Measurements from ENCODE around the gene RNF144B.

Gene RNF144B

DNA sequence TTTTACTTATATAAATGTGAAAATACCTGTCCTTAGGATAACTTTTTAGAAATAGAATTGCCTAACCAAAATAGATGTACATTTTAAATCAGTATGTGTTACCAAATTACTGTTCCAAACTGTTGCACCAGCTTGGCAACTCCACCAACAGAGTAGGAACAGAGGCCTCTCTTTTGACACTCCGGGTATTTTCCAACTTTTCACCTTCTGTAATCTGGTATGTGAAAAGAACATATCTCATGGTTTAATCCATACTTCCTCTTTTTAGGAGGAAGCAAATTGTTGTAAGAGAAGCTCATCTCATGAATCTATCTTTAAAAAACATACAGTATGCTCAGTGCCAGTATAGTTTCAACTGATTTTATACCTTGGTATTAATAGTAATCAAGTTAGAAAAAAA, 24.9 kb downstream of the RNF144B start:
- DNase-seq = no peak

DNA sequence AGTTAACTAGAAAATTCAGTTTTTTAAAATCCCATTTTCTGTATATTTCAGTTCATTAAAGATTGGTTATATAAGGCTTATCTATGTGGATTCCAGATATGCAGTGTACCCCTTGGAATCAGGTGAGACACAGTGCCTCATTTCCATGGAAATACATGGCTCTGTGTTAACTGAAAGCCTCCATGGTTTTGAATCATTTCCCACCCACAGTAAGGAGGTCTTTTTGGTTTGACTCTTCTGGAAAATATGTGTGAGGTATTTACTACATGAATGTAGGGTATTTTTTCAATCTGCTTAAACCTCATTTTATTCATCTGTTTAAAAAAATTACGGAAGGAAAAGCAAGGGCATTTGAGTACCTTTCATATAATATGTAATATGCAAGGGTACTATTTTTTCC, 25.5 kb downstream of the RNF144B start:
- no peak for DNase-seq

DNA sequence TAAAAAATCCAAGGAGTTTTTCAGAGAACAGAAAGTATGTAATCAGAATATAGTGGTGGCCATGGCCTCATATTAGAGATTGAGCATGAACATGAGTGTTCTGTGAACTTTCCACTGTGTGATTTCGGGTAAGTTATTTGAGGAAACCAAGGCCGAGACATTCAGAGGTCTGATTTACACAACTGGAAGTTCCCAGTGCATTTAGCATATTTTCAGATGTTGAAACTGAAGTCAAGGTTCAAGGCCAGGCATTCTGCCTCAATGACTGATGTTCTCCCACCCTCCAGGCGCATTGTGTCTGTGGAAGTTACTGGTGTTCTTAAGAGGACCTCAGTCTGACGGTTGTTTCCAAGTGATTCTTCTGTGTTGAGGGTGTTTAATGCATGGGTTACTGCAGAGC, 26.2 kb downstream of the RNF144B start:
- no peak for DNase-seq

DNA sequence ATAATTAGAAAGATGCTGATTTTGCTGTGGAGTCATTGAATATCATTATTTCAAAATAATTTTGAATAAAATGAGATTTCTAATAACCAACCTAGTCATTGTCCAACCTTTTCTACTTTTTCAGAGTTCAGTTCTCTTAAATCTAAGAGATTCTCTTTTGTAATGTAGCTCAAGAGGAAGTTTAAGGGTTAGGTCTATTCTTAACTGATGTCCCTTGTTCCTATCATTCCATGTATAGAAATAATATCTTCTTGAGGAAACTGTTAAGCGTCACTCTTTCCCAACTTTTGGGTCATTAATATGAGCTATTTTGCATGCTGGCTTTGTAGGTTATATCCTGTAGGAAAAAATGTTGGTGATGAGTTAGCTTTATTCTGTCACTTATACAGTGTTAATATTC, 27.0 kb downstream of the RNF144B start:
- no peak for DNase-seq

DNA sequence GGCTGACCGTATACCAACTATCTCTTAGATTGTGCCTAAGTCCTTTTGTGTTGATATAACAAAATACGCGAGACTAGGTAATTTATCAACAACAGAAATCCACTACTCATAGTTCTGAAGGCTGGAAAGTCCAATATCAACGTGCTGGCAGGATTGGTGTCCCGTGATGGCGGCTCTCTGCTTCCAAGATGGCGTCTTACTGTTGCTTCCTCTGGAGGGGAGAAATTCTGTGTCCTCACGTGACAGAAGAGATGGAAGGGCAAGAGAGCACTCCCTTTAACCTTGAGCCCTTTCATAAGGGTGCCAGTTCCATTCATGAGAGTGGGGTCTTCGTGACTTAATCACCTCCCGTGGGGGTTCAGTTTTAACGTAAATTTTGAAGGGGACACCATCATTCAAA, 28.1 kb downstream of the RNF144B start:
- DNase-seq = no peak

DNA sequence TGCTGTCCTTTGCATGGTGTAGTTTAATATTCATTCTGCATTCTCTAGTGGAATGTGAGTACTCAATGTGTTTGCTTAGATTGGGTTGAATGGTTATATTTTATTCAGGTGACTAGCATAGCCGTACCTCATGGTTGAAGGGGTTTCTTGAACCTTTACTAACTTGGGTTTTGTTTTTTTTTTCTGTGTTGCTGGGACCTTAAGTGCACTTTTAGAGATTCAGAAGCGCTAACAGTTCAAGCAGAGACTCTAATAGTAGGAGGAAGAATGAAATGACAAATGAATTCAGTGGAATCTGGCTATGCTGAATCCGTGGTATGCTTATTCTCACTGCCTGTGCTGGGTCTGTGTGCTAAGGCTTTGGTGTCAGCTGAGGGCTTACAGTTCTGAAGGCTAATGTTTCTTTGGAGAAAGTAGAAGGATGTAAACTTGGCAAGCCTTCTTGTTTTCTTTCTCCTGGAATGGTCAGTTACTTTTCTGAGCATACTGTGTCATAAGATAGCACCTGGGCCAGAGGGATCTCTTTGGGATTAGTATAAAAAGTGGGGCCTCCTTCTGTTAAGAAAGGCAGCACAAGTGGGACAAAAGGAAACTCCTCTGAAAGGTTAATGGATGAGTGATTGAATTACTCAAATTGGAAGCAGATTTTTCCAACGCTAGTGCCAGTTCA, 28.7 kb downstream of the RNF144B start:
- no peak for DNase-seq

DNA sequence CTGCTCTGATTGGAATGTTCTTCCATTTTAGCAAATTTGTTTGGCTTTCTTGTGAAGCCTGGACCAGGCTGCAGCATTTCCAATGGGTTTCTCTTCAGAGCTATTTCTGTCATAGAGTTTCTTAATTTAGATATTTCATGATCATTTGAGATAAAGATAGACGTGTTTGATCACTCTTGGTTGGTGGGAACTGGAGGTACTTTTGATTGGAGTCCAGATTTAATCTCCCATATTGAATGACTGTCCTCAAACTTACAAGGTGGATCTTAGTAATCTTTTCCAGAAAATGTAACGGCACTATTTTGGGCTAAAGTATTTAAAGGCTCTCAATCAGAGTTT, 29.2 kb downstream of the RNF144B start:
- no peak for DNase-seq

DNA sequence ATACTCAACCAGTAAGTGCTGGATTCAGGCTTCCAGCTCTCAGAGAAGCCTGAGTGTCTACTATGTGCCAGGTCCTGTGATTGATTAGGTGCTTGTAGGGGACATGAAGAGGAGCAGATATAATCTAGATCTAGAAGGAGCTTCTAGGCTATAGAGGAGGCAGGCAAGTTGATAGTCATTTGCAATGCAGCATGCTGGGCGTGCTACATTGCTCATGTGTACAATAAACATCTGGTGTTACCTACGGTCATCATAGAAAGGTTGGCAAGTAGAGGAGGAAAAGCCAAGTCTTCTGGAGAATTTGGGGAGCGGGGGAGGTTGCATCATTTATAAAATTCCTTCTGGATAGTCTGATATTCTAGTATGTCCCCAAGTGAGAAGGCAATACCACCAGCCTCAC, 33.2 kb downstream of the RNF144B start:
- DNase-seq = no peak

DNA sequence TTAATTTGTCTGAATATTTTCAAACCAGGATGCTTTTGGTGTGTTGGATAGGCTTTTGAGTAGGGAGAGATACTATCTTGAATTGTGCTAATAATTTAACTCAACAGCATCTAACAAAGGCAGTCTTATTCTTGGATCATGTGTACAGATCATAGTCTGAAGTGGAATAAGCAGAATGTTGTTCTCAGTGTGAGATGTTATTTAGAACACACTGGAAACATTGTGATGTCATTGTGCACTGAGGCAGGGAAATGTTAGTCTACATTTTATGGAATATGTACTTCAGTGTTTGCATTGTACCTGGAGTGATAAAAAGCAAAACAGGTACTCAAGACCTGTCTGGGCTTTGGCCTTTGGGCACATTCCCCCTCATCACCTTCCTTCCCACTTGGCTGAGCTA, 35.0 kb downstream of the RNF144B start:
- no peak for DNase-seq

DNA sequence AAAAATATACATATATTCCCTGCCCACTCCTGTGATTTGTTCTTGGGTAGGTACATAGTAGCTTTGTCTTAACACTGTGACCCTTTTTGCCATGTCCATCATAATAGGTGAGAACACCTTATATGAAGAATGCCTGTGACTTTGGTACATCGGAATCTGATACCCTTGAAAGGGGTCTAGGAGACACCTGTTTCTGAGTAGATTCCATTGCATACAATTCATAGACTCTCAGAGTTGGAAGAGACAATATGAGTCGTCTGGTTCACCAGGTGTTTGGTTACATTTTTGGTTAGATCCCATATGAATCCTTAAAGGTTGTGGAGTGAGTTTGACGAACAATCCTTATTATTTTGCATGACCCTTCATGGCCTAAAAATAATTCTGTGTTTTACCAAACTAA, 36.3 kb downstream of the RNF144B start:
- DNase-seq = no peak

DNA sequence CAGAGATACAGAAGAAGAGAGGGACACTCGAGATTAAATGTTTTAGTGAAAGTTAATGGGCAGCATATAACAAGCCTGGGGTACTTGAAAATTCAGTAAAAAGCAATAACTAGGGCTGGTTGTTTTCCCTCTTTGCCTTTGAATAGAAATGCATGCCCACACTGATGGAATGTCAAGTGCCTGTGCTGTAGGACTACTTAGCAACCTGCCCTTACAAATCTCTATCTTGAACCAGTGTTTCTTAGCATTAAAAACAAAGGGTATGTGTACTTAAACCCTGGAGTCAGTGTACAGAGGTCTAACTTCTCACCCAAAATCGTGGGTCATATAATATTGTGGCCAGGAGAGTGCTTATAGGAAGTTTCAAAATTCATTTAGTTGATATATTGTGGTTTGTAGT, 37.1 kb downstream of the RNF144B start:
- DNase-seq = no peak

DNA sequence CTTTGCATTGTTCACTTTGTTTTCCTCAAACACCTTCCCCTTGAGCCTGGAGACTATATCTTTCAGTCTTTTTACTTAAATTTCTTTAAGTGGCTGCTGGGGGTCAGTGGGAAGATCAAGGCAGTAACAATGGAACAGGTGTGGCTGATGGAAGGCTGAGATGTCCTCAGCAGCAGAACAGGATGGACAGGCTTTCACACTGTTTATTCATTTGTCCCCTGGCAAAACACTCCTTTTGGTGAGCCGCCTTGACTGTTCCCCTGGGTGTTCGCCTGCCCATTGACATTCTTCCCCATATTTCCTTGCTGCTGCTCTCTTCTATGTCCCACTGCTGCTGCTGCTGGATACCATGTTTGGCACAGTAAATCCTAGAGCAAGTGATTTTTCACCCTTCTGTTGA, 38.1 kb downstream of the RNF144B start:
- no peak for DNase-seq

DNA sequence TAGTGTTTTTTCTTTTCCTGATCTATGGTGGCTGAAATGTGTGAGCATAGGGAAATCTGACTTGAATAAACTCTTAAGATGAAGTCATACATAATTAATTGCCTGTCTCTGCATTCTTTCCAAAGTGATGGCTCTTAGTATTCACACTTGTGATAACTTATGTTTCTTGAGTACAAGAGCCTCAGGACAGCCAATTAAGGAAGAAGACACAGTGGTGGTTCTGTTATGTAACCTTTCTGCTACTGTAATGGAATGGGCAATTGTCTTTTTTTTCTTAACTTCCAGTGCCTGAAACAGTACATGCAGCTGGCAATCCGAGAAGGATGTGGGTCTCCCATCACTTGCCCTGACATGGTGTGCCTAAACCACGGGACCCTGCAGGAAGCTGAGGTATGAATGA, 40.1 kb downstream of the RNF144B start:
- DNase-seq = no peak

DNA sequence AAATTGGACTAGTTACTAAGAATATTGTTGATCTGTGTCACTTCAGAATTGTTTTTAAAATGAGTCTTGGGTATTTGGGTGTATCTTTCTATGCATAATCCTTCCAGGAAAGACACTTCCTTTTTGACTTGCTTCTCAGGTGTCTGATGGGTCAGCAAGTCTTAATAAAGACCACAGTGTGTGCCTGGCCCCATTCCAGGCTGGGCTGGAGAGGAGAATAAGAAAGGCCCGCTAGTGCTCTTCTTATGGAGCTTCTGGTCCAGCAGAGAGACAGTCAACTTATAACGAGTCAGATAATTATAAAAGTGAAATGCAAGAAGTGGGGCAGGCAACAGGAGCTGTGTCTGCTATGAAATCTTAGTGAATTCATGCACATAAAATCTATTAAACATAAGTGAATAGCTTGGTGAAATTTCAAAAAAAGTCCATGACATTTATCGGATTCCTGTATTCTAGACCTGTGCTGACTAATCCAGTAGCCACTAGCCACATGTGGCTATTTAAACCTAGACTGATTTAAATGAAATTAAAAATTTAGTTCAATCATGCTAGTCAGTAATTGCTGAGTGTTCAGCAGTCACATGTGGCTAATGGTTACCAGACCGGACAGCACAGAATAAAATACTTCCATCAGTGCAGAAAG, 42.6 kb downstream of the RNF144B start:
- DNase-seq = no peak

DNA sequence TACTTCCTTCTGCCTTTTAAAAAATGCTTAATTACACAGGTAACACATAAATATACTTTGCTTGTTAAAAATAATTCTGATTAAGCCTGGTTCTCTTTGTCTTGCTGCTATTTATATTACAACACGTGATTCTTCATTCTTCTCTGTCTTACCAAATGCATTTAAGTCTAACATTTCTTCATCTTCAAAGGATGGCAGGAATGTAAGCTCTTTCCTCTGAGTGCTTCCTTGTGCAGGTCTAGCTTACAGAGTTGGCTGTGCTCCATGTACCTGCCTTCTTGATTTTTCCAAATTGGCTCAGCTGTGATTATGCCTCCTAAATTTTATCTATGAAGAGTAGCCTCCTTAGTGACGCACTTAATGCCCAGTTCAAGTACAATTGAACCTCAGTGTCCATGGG, 44.4 kb downstream of the RNF144B start:
- no peak for DNase-seq

DNA sequence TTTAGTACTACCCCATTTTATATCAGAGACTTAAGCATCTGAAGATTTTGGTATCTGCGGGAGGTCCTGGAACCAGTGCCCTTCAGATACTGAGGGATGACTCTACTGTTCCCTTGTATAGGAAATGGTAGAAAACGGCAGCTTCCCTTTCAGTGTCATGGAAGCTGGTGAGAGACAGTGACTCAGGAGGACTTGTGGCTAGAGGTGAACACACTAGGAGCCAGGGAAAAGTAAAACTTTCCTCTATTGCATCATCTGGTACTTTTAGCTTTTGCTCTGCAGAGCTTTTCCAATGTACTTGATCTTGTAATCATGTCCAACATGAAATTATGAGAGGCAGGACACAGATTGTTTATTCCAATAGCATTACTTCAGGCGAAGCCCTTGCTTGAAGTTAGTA, 45.0 kb downstream of the RNF144B start:
- no peak for DNase-seq

DNA sequence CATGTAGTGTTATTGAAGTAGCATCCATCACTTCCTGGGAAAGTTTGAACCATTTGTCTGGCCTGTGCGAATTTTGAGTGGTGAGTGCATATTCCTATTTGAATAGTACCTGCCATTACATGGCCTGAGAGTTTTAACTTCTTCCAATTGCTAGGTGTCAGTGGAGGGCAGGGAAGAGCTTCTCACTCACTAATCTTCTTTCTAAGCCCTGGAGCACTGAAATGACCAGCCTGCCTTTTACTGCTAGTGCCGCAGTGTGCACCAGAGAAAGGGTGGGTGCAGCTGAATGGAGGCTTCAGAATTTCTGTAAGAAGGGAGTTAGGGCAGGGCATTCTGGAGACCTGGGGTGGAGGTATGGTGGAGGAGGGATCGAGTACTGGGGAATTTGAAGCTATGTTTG, 45.5 kb downstream of the RNF144B start:
- DNase-seq = no peak

DNA sequence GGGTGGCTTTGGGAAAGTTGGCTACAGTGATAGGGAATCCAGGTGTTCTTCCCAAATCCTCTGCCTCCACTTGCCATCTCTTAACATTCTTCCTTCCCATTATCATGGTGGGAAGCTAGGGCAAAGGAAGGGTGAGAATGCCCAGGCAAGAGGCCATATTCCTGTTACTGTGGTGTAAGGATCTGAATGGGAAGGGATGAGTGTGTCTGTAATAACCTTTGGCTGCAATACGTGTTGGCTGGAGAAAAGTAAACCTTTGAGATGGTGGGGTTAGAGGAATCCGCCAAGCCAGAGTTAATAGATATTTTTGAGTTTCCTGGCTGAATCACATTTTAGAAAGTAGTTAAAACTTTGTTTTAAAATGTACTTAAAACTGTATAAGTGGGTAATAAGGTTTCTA, 45.9 kb downstream of the RNF144B start:
- no peak for DNase-seq

DNA sequence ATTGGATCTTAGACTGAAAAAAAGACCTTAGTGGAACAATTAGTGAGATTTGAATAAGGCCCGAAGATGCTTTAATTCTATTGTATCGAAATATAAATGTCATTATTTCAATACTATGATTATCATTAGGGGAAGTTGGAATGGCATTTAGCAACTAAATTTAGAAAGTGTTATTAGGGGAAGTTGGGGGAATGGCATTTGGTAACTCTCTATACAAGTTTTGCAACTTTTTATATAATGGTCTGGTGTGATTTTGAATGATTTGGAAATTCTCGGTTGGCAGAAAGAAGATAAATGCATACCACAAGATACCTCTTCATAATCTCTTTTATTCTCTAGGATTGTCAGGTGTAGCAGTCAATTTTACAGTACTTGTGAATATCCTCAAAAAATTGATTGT, 49.2 kb downstream of the RNF144B start:
- no peak for DNase-seq

DNA sequence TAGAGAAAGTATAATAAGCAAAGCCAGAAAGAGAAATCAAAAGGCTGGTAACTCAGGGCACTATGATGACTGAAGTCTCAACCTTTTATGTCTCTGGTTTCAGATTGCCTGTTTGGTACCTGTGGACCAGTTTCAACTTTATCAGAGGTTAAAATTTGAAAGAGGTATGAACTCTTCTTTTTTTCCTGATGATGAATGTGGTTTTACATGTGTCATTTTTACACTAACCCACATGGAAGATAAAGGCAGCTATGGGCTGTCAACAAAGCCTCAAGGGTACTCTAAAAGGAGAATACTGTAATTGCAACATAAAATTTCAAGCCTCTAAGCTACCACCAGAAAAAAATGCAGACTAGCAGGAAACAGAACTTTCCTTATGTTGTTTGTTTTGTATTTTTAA, 52.4 kb downstream of the RNF144B start:
- DNase-seq = no peak

DNA sequence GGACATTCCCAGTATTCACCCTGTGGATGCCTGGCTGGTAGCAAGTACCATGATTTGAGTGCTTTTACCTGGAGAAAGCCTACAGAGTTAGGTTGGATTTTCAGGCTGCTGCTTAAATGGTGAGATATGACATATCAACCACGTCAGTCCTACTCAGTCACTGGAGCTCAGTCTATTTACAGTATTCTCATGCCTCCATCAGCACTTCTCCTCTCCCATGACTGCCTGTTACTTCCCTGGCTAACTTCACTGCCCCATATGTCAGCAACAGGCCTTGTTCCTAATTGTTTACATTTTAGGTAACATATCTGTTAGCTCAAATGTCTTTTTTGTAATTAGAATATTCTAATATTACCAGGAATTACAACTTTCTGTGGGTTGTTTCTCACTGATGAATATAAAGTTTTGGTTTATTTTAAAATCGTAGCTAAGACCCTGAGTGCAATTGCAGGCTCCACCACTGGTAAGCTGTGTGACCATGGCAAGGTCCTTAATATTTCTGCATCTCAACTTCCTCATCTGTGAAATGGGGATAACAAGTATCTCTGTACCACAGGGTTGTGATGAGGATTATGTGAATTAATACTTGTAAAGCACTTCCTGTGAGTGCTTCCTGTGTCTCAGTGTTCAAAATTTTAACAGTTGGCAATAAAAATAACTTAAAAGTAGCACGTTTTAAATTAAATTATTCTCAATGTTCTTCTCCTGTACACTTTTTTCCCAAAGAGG, 54.3 kb downstream of the RNF144B start:
- DNase-seq = no peak

DNA sequence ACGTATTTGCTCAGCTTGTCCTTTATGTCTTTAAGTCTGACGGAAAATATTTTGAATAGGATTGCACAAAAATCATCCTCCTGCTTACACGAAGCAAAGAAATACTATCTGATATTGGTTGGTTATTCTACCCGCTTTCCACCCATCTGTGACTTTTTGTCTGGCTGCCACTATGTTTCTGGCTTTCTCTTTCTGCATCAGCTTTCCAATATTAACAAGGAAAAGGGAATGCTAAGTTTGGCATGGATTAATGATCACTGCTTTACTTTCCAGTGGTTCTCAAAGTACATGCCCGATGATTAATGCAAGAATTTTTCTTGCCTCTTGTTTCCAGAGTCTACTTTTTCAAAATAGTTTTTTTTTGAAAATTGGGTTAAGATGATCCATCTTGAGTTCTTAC, 57.0 kb downstream of the RNF144B start:
- no peak for DNase-seq

DNA sequence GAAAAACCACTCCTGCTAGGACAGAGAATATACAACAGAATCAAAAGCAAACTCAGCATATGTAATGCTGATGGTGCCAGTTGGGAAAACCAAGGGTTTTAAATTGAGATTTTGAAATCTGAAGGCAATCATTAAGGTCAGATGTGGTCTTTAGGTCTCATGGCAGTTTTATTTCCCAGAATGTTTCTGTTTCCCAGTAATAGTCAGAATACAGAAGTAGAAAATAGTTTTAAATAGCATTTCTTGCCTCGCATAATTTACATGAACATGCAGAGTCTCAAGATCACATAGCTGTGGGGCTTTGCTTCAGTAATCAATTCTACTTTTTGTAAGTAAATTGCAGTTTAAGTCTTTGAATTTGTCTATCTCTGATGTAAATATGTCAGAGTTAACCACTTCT, 58.1 kb downstream of the RNF144B start:
- DNase-seq = no peak

DNA sequence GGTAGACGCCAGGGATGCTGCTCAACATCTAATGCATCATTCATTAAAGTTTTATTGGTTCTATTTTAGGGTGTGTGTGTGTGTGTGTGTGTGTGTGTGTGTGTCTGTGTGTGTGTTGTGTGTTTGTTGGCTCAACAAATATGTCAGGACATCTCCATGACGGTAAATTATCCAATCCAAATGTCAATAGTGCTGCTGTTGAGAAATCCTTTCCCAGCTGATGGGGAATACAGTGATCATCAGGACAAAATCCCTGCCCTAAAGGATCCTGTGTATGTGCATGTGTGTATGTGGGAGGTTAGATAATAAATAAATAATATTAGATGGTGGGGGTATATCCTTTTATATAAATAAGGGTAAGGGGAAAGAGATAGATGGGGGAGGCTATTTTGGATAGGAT, 59.6 kb downstream of the RNF144B start:
- no peak for DNase-seq

DNA sequence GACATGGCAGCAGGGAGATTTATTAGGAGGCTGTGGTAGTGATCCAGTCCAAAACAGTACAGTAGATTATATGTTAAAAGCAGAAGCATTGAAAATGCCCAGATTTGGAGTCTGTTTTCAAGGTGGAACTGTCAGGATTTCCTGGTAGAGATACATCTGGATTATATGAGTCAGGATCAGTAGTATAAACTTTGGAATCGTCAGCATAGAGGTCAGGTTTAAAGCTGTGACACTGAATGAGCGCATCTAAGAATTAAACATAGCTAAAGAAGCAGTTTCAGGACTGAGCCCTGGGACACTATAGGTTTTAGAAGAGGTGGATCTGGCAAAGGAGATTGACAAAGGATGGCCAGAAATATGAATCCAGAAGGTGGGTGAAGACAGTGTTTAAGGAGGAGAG, 60.4 kb downstream of the RNF144B start:
- no peak for DNase-seq

All from stimulated activated CD4-positive, alpha-beta T cell treated with anti-CD3 and anti-CD28 coated beads, Interleukin-1b, Interleukin-23, amount 100 ng/mL, for 48 hours (primary cell).